Endometrial microvascular endothelial cells (primary cell): ENCODE results near the gene ANTXR1. TPM values are rescaled to one million over a fixed set of nuclear protein-coding genes. Genes with fewer than 3 reads are reported as not detected.

Source experiments
- in situ Hi-C: cut with HindIII; loops from 2 replicates; pipeline ENCODE4 v1.10.0; 2017; ENCODE audit warnings: low sequenced_read_pairs, low pct_unique_long_range_greater_than_20kb; ENCODE audit errors: inconsistent ontology term
- total RNA-seq: library from RNA; depleted of rRNA; stranded (reverse); fragments of >200 nt; gene quantifications from one replicate; pipeline ENCODE4 v1.2.3, GENCODE V29; 2015; ENCODE audit errors: inconsistent ontology term

The ANTXR1 gene
- total RNA-seq, 1 donor from 2014 or later: 5.6 TPM

GRCh38 chr2:69086466-69086865, 73.5 kb downstream of the ANTXR1 start:
- in situ Hi-C loops: no loop called here

GRCh38 chr2:69087211-69087911, 74.4 kb downstream of the ANTXR1 start:
- in situ Hi-C loops: no loop called here

- in situ Hi-C loops: no loop called here
Observed at GRCh38 chr2:69087912-69088240, 74.9 kb downstream of the ANTXR1 start.

GRCh38 chr2:69088466-69088865, 75.5 kb downstream of the ANTXR1 start:
- in situ Hi-C loops: no loop called here

GRCh38 chr2:69089266-69089665, 76.3 kb downstream of the ANTXR1 start:
- in situ Hi-C loops: no loop called here

- in situ Hi-C loops: no loop called here
Observed at GRCh38 chr2:69089998-69090397, 77.0 kb downstream of the ANTXR1 start.

- in situ Hi-C loops: no loop called here
Observed at GRCh38 chr2:69090820-69091219, 77.8 kb downstream of the ANTXR1 start.

- in situ Hi-C loops: no loop called here
Observed at GRCh38 chr2:69092857-69093256, 79.9 kb downstream of the ANTXR1 start.

- in situ Hi-C loops: no loop called here
Observed at GRCh38 chr2:69095305-69095704, 82.3 kb downstream of the ANTXR1 start.

GRCh38 chr2:69096326-69097095, 83.5 kb downstream of the ANTXR1 start:
- in situ Hi-C loops: no loop called here

- in situ Hi-C loops: no loop called here
Observed at GRCh38 chr2:69097148-69097610, 84.2 kb downstream of the ANTXR1 start.

GRCh38 chr2:69097891-69098655, 85.1 kb downstream of the ANTXR1 start:
- in situ Hi-C loops: no loop called here

- in situ Hi-C loops: no loop called here
Observed at GRCh38 chr2:69099541-69099940, 86.6 kb downstream of the ANTXR1 start.

GRCh38 chr2:69100220-69100723, 87.3 kb downstream of the ANTXR1 start:
- in situ Hi-C loops: no loop called here

- in situ Hi-C loops: no loop called here
Observed at GRCh38 chr2:69102041-69102593, 89.1 kb downstream of the ANTXR1 start.

GRCh38 chr2:69103419-69103818, 90.4 kb downstream of the ANTXR1 start:
- in situ Hi-C loops: no loop called here

- in situ Hi-C loops: no loop called here
Observed at GRCh38 chr2:69104261-69104660, 91.3 kb downstream of the ANTXR1 start.

GRCh38 chr2:69109255-69109654, 96.3 kb downstream of the ANTXR1 start:
- in situ Hi-C loops: no loop called here

- in situ Hi-C loops: no loop called here
Observed at GRCh38 chr2:69111076-69111475, 98.1 kb downstream of the ANTXR1 start.
